GM23338 (cell line): ENCODE measurements around the gene SBF2. TPM values are rescaled to one million over a fixed set of nuclear protein-coding genes. Genes with fewer than 3 reads are reported as not detected.

ENCODE experiments used
- ATAC-seq: fragments of 200-7000 bp; cut with Tn5 transposase; 3 replicates; pipeline ENCODE4 v1.9.1; 2020
- DNase-seq: peaks from one replicate; pipeline ENCODE4 v3.0.0-alpha.2; 2015; ENCODE audit warnings: low spot score
- H2AFZ ChIP-seq: fragments of 200-600 bp; sonication (generic); 2 replicates; pipeline ENCODE4 v1.8.0; 2016; ENCODE audit warnings: antibody characterized with exemption, mild to moderate bottlenecking, moderate library complexity
- H3F3A ChIP-seq: fragments of 200-600 bp; sonication (generic); replicated peaks from 2 replicates; pipeline ENCODE4 v1.8.0; 2017; ENCODE audit warnings: antibody characterized with exemption, mixed run types, low read depth
- H3K27ac ChIP-seq: fragments of 200-600 bp; sonication (generic); 2 replicates; pipeline ENCODE4 v1.6.1; 2016; ENCODE audit warnings: low read depth
- H3K27me3 ChIP-seq: fragments of 200-600 bp; sonication (generic); 2 replicates; pipeline ENCODE4 v1.8.0; 2016; ENCODE audit warnings: mild to moderate bottlenecking, mixed run types, moderate library complexity; ENCODE audit not compliant: insufficient read depth
- H3K36me3 ChIP-seq: fragments of 200-600 bp; sonication (generic); 2 replicates; pipeline ENCODE4 v1.8.0; 2016; ENCODE audit warnings: mild to moderate bottlenecking; ENCODE audit not compliant: insufficient read depth
- H3K4me1 ChIP-seq: fragments of 200-600 bp; sonication (generic); 2 replicates; pipeline ENCODE4 v1.8.0; 2016; ENCODE audit warnings: mild to moderate bottlenecking, moderate library complexity; ENCODE audit not compliant: insufficient read depth
- H3K4me2 ChIP-seq: fragments of 200-600 bp; sonication (generic); 2 replicates; pipeline ENCODE4 v1.7.1; 2017; ENCODE audit warnings: mixed run types
- H3K4me3 ChIP-seq: fragments of 200-600 bp; sonication (generic); 2 replicates; pipeline ENCODE4 v1.6.1; 2016; ENCODE audit warnings: mixed run types
- H3K79me2 ChIP-seq: fragments of 200-600 bp; sonication (generic); replicated peaks from 2 replicates; pipeline ENCODE4 v1.8.0; 2017; ENCODE audit warnings: mild to moderate bottlenecking; ENCODE audit not compliant: insufficient read depth
- H3K9me2 ChIP-seq: fragments of 200-600 bp; sonication (generic); 2 replicates; pipeline ENCODE4 v1.8.0; 2017; ENCODE audit not compliant: insufficient read depth
- H4K20me1 ChIP-seq: fragments of 200-600 bp; sonication (generic); replicated peaks from 2 replicates; pipeline ENCODE4 v1.8.0; 2017; ENCODE audit warnings: mild to moderate bottlenecking; ENCODE audit not compliant: insufficient read depth
- H3K27ac Mint-ChIP-seq: 2 replicates; pipeline ENCODE4 v1.8.0; 2020; ENCODE audit warnings: inconsistent platforms, mild to moderate bottlenecking, moderate library complexity, mixed read lengths
- H3K27me3 Mint-ChIP-seq: 3 replicates; pipeline ENCODE4 v1.8.0; 2022; ENCODE audit warnings: low read depth, mild to moderate bottlenecking, moderate library complexity, mixed read lengths, inconsistent platforms; ENCODE audit not compliant: insufficient read depth, poor library complexity
- H3K36me3 Mint-ChIP-seq: 3 replicates; pipeline ENCODE4 v1.8.0; 2021; ENCODE audit warnings: low read depth, mild to moderate bottlenecking, inconsistent platforms, moderate library complexity, mixed read lengths
- H3K4me1 Mint-ChIP-seq: 3 replicates; pipeline ENCODE4 v1.8.0; 2020; ENCODE audit warnings: mild to moderate bottlenecking, inconsistent platforms, mixed read lengths
- H3K4me3 Mint-ChIP-seq: 3 replicates; pipeline ENCODE4 v1.8.0; 2021; ENCODE audit warnings: moderate library complexity, mild to moderate bottlenecking, inconsistent platforms, mixed read lengths
- H3K9me3 Mint-ChIP-seq: 3 replicates; pipeline ENCODE4 v1.8.0; 2020; ENCODE audit warnings: moderate library complexity, mild to moderate bottlenecking, inconsistent platforms, mixed read lengths
- CREB1 ChIP-seq: fragments of 250-450 bp; sonication (Bioruptor Pico); IDR thresholded peaks from 2 replicates; pipeline ENCODE4 v1.5.0; 2020; ENCODE audit warnings: low read depth, mild to moderate bottlenecking, moderate library complexity
- EZH2 ChIP-seq: fragments of 200-600 bp; sonication (generic); IDR thresholded peaks from one replicate; pipeline ENCODE4 v1.8.0; 2017; ENCODE audit warnings: antibody characterized with exemption, mild to moderate bottlenecking, low read depth; ENCODE audit not compliant: unreplicated experiment
- JUNB ChIP-seq: IDR thresholded peaks from one replicate; pipeline ENCODE4 v1.6.1; 2016; ENCODE audit warnings: antibody characterized with exemption; ENCODE audit not compliant: unreplicated experiment
- NANOG ChIP-seq: IDR thresholded peaks from 2 replicates; pipeline ENCODE4 v1.6.1; 2016; ENCODE audit warnings: antibody characterized with exemption, borderline replicate concordance
- POLR2AphosphoS5 ChIP-seq: IDR thresholded peaks from 2 replicates; pipeline ENCODE4 v1.6.1; 2016; ENCODE audit warnings: antibody characterized with exemption, low read depth
- ZNF462 ChIP-seq: fragments of 250-450 bp; sonication (Bioruptor Pico); IDR thresholded peaks from 2 replicates; pipeline ENCODE4 v1.5.0; 2020; ENCODE audit warnings: mild to moderate bottlenecking, moderate library complexity
- polyA plus RNA-seq: library from polyadenylated mRNA; unstranded; fragments of >200 nt; fragmentation: Nextera tagmentation; extraction: Ambion mirVana; gene quantifications from 2 replicates; pipeline ENCODE4 v1.2.1, GENCODE V29; 2016
- total RNA-seq: library from RNA; depleted of rRNA; stranded (reverse); fragments of >200 nt; shearing (Covaris generic); gene quantifications from 2 replicates; pipeline ENCODE4 v1.2.3, GENCODE V29; 2014
- TF ChIP-seq, protein P1 (sequence below): IDR thresholded peaks from 2 replicates; pipeline ENCODE4 v1.6.1; 2016; ENCODE audit warnings: antibody characterized with exemption

Gene SBF2
- total and polyA plus RNA-seq, 2 experiments from 2014 or later: 25.6 to 53.5 TPM

GRCh38 chr11:9922806-9923205 is 371.2 kb downstream of the SBF2 start:
- H2AFZ ChIP-seq: no peak overlapping the region
- H3K36me3 Mint-ChIP-seq: no peaks in the 10 kb centered on the region; the same call in 2 of the 3 replicates
- H3K4me1 Mint-ChIP-seq: peaks cover 35% of the 10 kb centered on the region
- H3K27ac Mint-ChIP-seq: peak overlapping the region; percentile 90
- peak overlapping the region; percentile 42 for H3K4me3 Mint-ChIP-seq
- H3K36me3 ChIP-seq: no peaks in the 10 kb centered on the region
- no peak for TF ChIP-seq EZH2
- peak; percentile 48; the same call in 1 of the 2 replicates for TF ChIP-seq POLR2AphosphoS5
- 0 out of 2 replicates have a peak, but pooled peaks have one; percentile 2 for TF ChIP-seq CREB1
- TF ChIP-seq, protein P1, sequence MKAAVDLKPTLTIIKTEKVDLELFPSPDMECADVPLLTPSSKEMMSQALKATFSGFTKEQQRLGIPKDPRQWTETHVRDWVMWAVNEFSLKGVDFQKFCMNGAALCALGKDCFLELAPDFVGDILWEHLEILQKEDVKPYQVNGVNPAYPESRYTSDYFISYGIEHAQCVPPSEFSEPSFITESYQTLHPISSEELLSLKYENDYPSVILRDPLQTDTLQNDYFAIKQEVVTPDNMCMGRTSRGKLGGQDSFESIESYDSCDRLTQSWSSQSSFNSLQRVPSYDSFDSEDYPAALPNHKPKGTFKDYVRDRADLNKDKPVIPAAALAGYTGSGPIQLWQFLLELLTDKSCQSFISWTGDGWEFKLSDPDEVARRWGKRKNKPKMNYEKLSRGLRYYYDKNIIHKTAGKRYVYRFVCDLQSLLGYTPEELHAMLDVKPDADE: peak; percentile 24; the same call in 1 of the 2 replicates
- no peak for TF ChIP-seq JUNB
- no peak for TF ChIP-seq NANOG
- peak; percentile 30; the same call in 1 of the 2 replicates for TF ChIP-seq ZNF462 (CRISPR knock-in tag)
- peak overlapping the region; percentile 49 for H3K4me2 ChIP-seq
- H3K27ac ChIP-seq: peak overlapping the region; percentile 97
- DNase-seq (peak; percentile 81), ATAC-seq (peak; percentile 99)
- peaks cover 3% of the 10 kb centered on the region for H3K27me3 Mint-ChIP-seq
- H4K20me1 ChIP-seq: no peaks in the 10 kb centered on the region
- no peaks in the 10 kb centered on the region for H3K79me2 ChIP-seq
- H3F3A ChIP-seq: no peaks in the 10 kb centered on the region
- H3K9me2 ChIP-seq: no peaks in the 10 kb centered on the region
- peaks cover 22% of the 10 kb centered on the region for H3K4me1 ChIP-seq
- peak overlapping the region; percentile 24 for H3K4me3 ChIP-seq
- no peaks in the 10 kb centered on the region for H3K9me3 Mint-ChIP-seq
- no peaks in the 10 kb centered on the region for H3K27me3 ChIP-seq
